ENCODE data around the gene MS4A18.

GRCh38 chr11:60781981-60782316 lies 57.4 kb downstream of the MS4A18 start:
- no peak for TF ChIP-seq CTCF (conservative IDR thresholded peaks at IDR 0.05)
- TF ChIP-seq ZFX (IDR thresholded peaks at IDR 0.05): no peak
